ENCODE results near the gene MRPS33.
"Not testable (repeated sequence)": the region's sequence is repeated elsewhere in the genome, so short reads cannot be mapped to it uniquely, and the experiment has no call there.

Gene MRPS33

GRCh38 chr7:140956997-140957396, 57.8 kb downstream of the MRPS33 start:
- H3K4me1 ChIP-seq (ENCODE audit: control insufficient read depth in 5 of 5, insufficient read depth in 5 of 5, low read length in 5 of 5); H3K27me3 ChIP-seq (ENCODE audit: control insufficient read depth in 5 of 5, insufficient read depth in 4 of 5, low read length in 5 of 5); H3K9me3 ChIP-seq (ENCODE audit: control insufficient read depth in 5 of 5, low read length in 5 of 5); H3K9ac ChIP-seq (ENCODE audit: low read length in 5 of 5); H3K4me3 ChIP-seq (ENCODE audit: low read depth in 1 of 5, low read length in 5 of 5); H3K36me3 ChIP-seq (ENCODE audit: control insufficient read depth in 5 of 5, insufficient read depth in 5 of 5, low read length in 5 of 5); H3K27ac ChIP-seq (ENCODE audit: low read depth, low read length): not testable (repeated sequence)

All from subcutaneous abdominal adipose tissue (tissue), 5 donors.